GM12878 (cell line): ENCODE data around the gene BCAT1. TPM values are rescaled to one million over a fixed set of nuclear protein-coding genes. Genes with fewer than 3 reads are reported as not detected.

Experiments used
- BHLHE40 ChIP-seq, 2 experiments: fragments of 450-650 bp in 1 of 2; IDR thresholded peaks; 2 replicates each; pipeline ENCODE4 v1.6.1; 2011 to 2017; ENCODE audit warnings: low read depth in 2 of 2, borderline replicate concordance in 1 of 2, improper control_type of control experiment in 1 of 2, low read length in 1 of 2, mild to moderate bottlenecking in 1 of 2
- FOXK2 ChIP-seq: fragments of 450-650 bp; IDR thresholded peaks from 2 replicates; pipeline ENCODE4 v1.6.1; 2017; ENCODE audit warnings: mild to moderate bottlenecking, moderate library complexity
- KLF5 ChIP-seq: fragments of 450-650 bp; IDR thresholded peaks from 2 replicates; pipeline ENCODE4 v1.6.1; 2014; ENCODE audit warnings: mild to moderate bottlenecking; ENCODE audit not compliant: partially characterized antibody
- LARP7 ChIP-seq: fragments of 450-650 bp; IDR thresholded peaks from 2 replicates; pipeline ENCODE4 v1.6.1; 2017; ENCODE audit warnings: mild to moderate bottlenecking
- MEF2A ChIP-seq: IDR thresholded peaks from 2 replicates; pipeline ENCODE4 v1.6.1; 2011; ENCODE audit warnings: low read depth, mild to moderate bottlenecking, low read length, moderate library complexity; ENCODE audit not compliant: insufficient read depth
- MEF2B ChIP-seq: fragments of 450-650 bp; IDR thresholded peaks from 2 replicates; pipeline ENCODE4 v1.6.1; 2018; ENCODE audit warnings: mild to moderate bottlenecking, moderate library complexity; ENCODE audit not compliant: partially characterized antibody, poor library complexity, severe bottlenecking
- PML ChIP-seq: IDR thresholded peaks from 2 replicates; pipeline ENCODE4 v1.6.1; 2012; ENCODE audit warnings: low read length, inconsistent platforms
- RELA ChIP-seq: fragments of 450-650 bp; IDR thresholded peaks from 2 replicates; pipeline ENCODE4 v1.8.0; 2014; ENCODE audit warnings: borderline replicate concordance; ENCODE audit not compliant: partially characterized antibody
- RFX5 ChIP-seq: IDR thresholded peaks from 2 replicates; pipeline ENCODE4 v1.6.1; 2011; ENCODE audit warnings: low read depth, low read length, improper control_type of control experiment
- STAT3 ChIP-seq: IDR thresholded peaks from 2 replicates; pipeline ENCODE4 v1.6.1; 2011; ENCODE audit warnings: low read depth, low read length, improper control_type of control experiment
- TAF1 ChIP-seq: IDR thresholded peaks from 2 replicates; pipeline ENCODE4 v1.6.1; 2011; ENCODE audit warnings: mild to moderate bottlenecking, low read depth, low read length, borderline replicate concordance
- TCF3 ChIP-seq: IDR thresholded peaks from 2 replicates; pipeline ENCODE4 v1.6.1; 2012; ENCODE audit warnings: low read depth, mild to moderate bottlenecking, low read length, borderline replicate concordance; ENCODE audit not compliant: insufficient read depth
- ZNF217 ChIP-seq: fragments of 450-650 bp; IDR thresholded peaks from 2 replicates; pipeline ENCODE4 v1.6.1; 2017; ENCODE audit warnings: antibody characterized with exemption, mild to moderate bottlenecking
- ZNF384 ChIP-seq: IDR thresholded peaks from 2 replicates; pipeline ENCODE4 v1.6.1; 2012; ENCODE audit warnings: low read depth, mild to moderate bottlenecking, low read length, improper control_type of control experiment, borderline replicate concordance
- polyA plus RNA-seq, 11 experiments: library from polyadenylated mRNA; depleted of rRNA in 4 of 11; unstranded in 6 of 11; stranded (reverse) in 5 of 11; fragments of >200 nt; fragmentation: Nextera tagmentation in 4 of 11; fragmentation: Illumina TruSeq in 1 of 11; extraction: Ambion mirVana in 4 of 11; extraction: Trizol in 1 of 11; gene quantifications; 1 replicate in 1 of 11; 2 replicates in 10 of 11; pipeline versions ENCODE4 v1.2.1 to v1.2.3, GENCODE V29; 2011 to 2016; ENCODE audit warnings: inconsistent platforms in 2 of 11, missing spikeins in 2 of 11, low read depth in 1 of 11
- total RNA-seq, 4 experiments: library from RNA; depleted of rRNA in 3 of 4; stranded (reverse); fragments of >200 nt in 3 of 4; fragmentation: Illumina TruSeq in 1 of 4; extraction: Trizol in 1 of 4; gene quantifications; 2 replicates each; pipeline versions ENCODE4 v1.2.1 to v1.2.3, GENCODE V29; 2013 to 2021
- TF ChIP-seq, protein P1 (sequence below): fragments of 450-650 bp; formaldehyde crosslinking; IDR thresholded peaks from 2 replicates; pipeline ENCODE4 v1.5.0; 2022; ENCODE audit warnings: mild to moderate bottlenecking, missing genetic modification characterization
- TF ChIP-seq, protein P2 (sequence below): IDR thresholded peaks from 2 replicates; pipeline ENCODE4 v1.6.1; 2011; ENCODE audit warnings: borderline replicate concordance, low read depth, mild to moderate bottlenecking, moderate library complexity, low read length; ENCODE audit not compliant: insufficient read depth, poor library complexity, severe bottlenecking
- TF ChIP-seq, protein P3 (sequence below): fragments of 450-650 bp; IDR thresholded peaks from 2 replicates; pipeline ENCODE4 v1.6.1; 2016; ENCODE audit warnings: mild to moderate bottlenecking, moderate library complexity, borderline replicate concordance
- TF ChIP-seq, protein P4 (sequence below): IDR thresholded peaks from 2 replicates; pipeline ENCODE4 v1.6.1; 2011; ENCODE audit warnings: mild to moderate bottlenecking, low read depth, low read length, moderate library complexity; ENCODE audit not compliant: insufficient replicate concordance
- TF ChIP-seq, protein P5 (sequence below): fragments of 450-650 bp; IDR thresholded peaks from 2 replicates; pipeline ENCODE4 v1.6.1; 2016; ENCODE audit warnings: mild to moderate bottlenecking

Gene BCAT1
- total and polyA plus RNA-seq, 10 of the 15 experiments (the other 5 are each of a cell fraction or from before 2014, with no cell fraction given): 26.2 to 187 (median 81.9) TPM

DNA sequence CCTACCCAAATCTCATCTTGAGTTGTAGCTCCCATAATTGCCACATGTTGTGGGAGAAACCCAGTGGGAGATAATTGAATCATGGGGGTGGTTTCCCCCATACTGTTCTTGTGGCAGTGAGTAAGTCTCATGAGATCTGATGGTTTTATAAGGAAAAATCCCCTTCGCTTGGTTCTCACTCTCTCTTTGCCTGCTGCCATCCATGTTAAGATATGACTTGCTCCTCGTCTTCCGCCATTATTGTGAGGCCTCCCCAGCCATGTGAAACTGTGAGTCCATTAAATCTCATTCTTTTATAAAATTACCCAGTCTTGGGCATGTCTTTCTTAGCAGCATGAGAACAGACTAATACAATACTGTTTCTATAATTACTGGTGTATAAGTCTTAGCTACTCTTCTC lies 6.5 kb upstream of the BCAT1 start (continued):
- TF ChIP-seq, protein P1, sequence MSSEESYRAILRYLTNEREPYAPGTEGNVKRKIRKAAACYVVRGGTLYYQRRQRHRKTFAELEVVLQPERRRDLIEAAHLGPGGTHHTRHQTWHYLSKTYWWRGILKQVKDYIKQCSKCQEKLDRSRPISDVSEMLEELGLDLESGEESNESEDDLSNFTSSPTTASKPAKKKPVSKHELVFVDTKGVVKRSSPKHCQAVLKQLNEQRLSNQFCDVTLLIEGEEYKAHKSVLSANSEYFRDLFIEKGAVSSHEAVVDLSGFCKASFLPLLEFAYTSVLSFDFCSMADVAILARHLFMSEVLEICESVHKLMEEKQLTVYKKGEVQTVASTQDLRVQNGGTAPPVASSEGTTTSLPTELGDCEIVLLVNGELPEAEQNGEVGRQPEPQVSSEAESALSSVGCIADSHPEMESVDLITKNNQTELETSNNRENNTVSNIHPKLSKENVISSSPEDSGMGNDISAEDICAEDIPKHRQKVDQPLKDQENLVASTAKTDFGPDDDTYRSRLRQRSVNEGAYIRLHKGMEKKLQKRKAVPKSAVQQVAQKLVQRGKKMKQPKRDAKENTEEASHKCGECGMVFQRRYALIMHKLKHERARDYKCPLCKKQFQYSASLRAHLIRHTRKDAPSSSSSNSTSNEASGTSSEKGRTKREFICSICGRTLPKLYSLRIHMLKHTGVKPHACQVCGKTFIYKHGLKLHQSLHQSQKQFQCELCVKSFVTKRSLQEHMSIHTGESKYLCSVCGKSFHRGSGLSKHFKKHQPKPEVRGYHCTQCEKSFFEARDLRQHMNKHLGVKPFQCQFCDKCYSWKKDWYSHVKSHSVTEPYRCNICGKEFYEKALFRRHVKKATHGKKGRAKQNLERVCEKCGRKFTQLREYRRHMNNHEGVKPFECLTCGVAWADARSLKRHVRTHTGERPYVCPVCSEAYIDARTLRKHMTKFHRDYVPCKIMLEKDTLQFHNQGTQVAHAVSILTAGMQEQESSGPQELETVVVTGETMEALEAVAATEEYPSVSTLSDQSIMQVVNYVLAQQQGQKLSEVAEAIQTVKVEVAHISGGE: no peak
- TF ChIP-seq STAT3: no peak
- TF ChIP-seq, protein P2, sequence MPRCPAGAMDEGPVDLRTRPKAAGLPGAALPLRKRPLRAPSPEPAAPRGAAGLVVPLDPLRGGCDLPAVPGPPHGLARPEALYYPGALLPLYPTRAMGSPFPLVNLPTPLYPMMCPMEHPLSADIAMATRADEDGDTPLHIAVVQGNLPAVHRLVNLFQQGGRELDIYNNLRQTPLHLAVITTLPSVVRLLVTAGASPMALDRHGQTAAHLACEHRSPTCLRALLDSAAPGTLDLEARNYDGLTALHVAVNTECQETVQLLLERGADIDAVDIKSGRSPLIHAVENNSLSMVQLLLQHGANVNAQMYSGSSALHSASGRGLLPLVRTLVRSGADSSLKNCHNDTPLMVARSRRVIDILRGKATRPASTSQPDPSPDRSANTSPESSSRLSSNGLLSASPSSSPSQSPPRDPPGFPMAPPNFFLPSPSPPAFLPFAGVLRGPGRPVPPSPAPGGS: peak; percentile 93
- no peak for TF ChIP-seq ZNF217
- no peak for TF ChIP-seq FOXK2
- TF ChIP-seq, protein P3, sequence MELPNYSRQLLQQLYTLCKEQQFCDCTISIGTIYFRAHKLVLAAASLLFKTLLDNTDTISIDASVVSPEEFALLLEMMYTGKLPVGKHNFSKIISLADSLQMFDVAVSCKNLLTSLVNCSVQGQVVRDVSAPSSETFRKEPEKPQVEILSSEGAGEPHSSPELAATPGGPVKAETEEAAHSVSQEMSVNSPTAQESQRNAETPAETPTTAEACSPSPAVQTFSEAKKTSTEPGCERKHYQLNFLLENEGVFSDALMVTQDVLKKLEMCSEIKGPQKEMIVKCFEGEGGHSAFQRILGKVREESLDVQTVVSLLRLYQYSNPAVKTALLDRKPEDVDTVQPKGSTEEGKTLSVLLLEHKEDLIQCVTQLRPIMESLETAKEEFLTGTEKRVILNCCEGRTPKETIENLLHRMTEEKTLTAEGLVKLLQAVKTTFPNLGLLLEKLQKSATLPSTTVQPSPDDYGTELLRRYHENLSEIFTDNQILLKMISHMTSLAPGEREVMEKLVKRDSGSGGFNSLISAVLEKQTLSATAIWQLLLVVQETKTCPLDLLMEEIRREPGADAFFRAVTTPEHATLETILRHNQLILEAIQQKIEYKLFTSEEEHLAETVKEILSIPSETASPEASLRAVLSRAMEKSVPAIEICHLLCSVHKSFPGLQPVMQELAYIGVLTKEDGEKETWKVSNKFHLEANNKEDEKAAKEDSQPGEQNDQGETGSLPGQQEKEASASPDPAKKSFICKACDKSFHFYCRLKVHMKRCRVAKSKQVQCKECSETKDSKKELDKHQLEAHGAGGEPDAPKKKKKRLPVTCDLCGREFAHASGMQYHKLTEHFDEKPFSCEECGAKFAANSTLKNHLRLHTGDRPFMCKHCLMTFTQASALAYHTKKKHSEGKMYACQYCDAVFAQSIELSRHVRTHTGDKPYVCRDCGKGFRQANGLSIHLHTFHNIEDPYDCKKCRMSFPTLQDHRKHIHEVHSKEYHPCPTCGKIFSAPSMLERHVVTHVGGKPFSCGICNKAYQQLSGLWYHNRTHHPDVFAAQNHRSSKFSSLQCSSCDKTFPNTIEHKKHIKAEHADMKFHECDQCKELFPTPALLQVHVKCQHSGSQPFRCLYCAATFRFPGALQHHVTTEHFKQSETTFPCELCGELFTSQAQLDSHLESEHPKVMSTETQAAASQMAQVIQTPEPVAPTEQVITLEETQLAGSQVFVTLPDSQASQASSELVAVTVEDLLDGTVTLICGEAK: no peak
- TF ChIP-seq RELA: peak; percentile 86
- no peak for TF ChIP-seq TCF3
- no peak; a peak in 1 of 4 replicates for TF ChIP-seq BHLHE40 (IDR thresholded peaks at IDR 0.05; ENCODE audit: borderline replicate concordance in 1 of 2, low read depth in 2 of 2, low read length in 1 of 2)
- TF ChIP-seq PML: no peak
- TF ChIP-seq, protein P4, sequence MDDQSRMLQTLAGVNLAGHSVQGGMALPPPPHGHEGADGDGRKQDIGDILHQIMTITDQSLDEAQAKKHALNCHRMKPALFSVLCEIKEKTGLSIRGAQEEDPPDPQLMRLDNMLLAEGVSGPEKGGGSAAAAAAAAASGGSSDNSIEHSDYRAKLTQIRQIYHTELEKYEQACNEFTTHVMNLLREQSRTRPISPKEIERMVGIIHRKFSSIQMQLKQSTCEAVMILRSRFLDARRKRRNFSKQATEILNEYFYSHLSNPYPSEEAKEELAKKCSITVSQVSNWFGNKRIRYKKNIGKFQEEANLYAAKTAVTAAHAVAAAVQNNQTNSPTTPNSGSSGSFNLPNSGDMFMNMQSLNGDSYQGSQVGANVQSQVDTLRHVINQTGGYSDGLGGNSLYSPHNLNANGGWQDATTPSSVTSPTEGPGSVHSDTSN: no peak
- no peak for TF ChIP-seq RFX5
- TF ChIP-seq LARP7: no peak
- no peak for TF ChIP-seq KLF5
- TF ChIP-seq TAF1: no peak
- TF ChIP-seq, protein P5, sequence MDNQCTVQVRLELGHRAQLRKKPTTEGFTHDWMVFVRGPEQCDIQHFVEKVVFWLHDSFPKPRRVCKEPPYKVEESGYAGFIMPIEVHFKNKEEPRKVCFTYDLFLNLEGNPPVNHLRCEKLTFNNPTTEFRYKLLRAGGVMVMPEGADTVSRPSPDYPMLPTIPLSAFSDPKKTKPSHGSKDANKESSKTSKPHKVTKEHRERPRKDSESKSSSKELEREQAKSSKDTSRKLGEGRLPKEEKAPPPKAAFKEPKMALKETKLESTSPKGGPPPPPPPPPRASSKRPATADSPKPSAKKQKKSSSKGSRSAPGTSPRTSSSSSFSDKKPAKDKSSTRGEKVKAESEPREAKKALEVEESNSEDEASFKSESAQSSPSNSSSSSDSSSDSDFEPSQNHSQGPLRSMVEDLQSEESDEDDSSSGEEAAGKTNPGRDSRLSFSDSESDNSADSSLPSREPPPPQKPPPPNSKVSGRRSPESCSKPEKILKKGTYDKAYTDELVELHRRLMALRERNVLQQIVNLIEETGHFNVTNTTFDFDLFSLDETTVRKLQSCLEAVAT: peak; percentile 28; the same call in 1 of the 2 replicates
- no peak for TF ChIP-seq MEF2A
- TF ChIP-seq ZNF384: no peak
- peak; percentile 95 for TF ChIP-seq MEF2B
